ENCODE measurements around the gene OR2T3. TPM values are rescaled to one million over a fixed set of nuclear protein-coding genes. Genes with fewer than 3 reads are reported as not detected.
"Not testable (repeated sequence)": the region's sequence is repeated elsewhere in the genome, so short reads cannot be mapped to it uniquely, and the experiment has no call there.

Gene OR2T3
- total RNA-seq, 8 experiments from 2014 or later = 0.38 to 0.80 TPM; not detected in 6

GRCh38 chr1:248496661-248497060 lies 23.5 kb downstream of the OR2T3 start:
- H3K4me3 ChIP-seq; in situ Hi-C loops (cut with MboI; ENCODE audit: low pct_unique_long_range_greater_than_20kb in 2 of 9, low sequenced_read_pairs in 9 of 9, unreplicated experiment in 9 of 9); H3K4me1 ChIP-seq (replicated peaks in 1 of 2); H3K27ac ChIP-seq: not testable (repeated sequence)
- ATAC-seq (replicated peaks in 6 of 8) = peak in 3 of 8 experiments; percentile 26 to 78 (median 62)
- WGBS, 10 experiments = no CpG with 5 or more reads among the region's 5 CpGs

GRCh38 chr1:248500305-248501035 lies 27.3 kb downstream of the OR2T3 start:
- ATAC-seq (replicated peaks in 6 of 8); in situ Hi-C loops (cut with MboI; ENCODE audit: low pct_unique_long_range_greater_than_20kb in 2 of 9, low sequenced_read_pairs in 9 of 9, unreplicated experiment in 9 of 9); H3K4me1 ChIP-seq (replicated peaks in 1 of 2); H3K4me3 ChIP-seq; H3K27ac ChIP-seq: not testable (repeated sequence)
- WGBS, 10 experiments = 0 to 18% methylated on average over 1 of the region's 2 CpGs; no CpG with 5 or more reads in 8 of the 10 experiments

- H3K4me1 ChIP-seq (replicated peaks in 1 of 2); in situ Hi-C loops (cut with MboI; ENCODE audit: low pct_unique_long_range_greater_than_20kb in 2 of 9, low sequenced_read_pairs in 9 of 9, unreplicated experiment in 9 of 9); H3K27ac ChIP-seq; H3K4me3 ChIP-seq; ATAC-seq (replicated peaks in 6 of 8): not testable (repeated sequence)
- no CpG with 5 or more reads among the region's 2 CpGs for WGBS, 10 experiments
Observed at GRCh38 chr1:248507773-248508172, 34.6 kb downstream of the OR2T3 start, which contains the start of gene OR2G6. TSS of gene OR2G6 (plus strand) at chr1:248508073. CDS start at chr1:248521647, 13,574 bp downstream.

GRCh38 chr1:248510217-248510616 lies 37.1 kb downstream of the OR2T3 start:
- H3K4me1 ChIP-seq (replicated peaks in 1 of 2); H3K27ac ChIP-seq; in situ Hi-C loops (cut with MboI; ENCODE audit: low pct_unique_long_range_greater_than_20kb in 2 of 9, low sequenced_read_pairs in 9 of 9, unreplicated experiment in 9 of 9); H3K4me3 ChIP-seq: not testable (repeated sequence)
- ATAC-seq (replicated peaks in 6 of 8) = peak in 1 of 8 experiments; percentile 29

- Histone ChIP-seq H3K4me1 (replicated peaks in 1 of 2) (no peaks in the 10 kb centered on the region), H3K27ac (no peak overlapping the region), H3K4me3 (no peak overlapping the region)
- ATAC-seq (replicated peaks in 6 of 8) = no peak
- in situ Hi-C loops (cut with MboI; ENCODE audit: low pct_unique_long_range_greater_than_20kb in 2 of 9, low sequenced_read_pairs in 9 of 9, unreplicated experiment in 9 of 9) = no loop called here
- WGBS, 10 experiments = 0 to 80% (median 53%) methylated on average over 1 to 10 of the region's 12 CpGs; no CpG with 5 or more reads in 3 of the 10 experiments
Observed at GRCh38 chr1:248521856-248522255, 48.7 kb downstream of the OR2T3 start.

Other genes with a start within 250 kb of the OR2T3 start
- gene OR2M4, start 241.9 kb upstream of the OR2T3 start, total RNA-seq = under 1 TPM; 0.05 to 0.80 (median 0.13) TPM
- 1 to 10 TPM in 1 of 8 experiments, under 1 TPM in 5, not detected in 2; 0.14 to 1.0 (median 0.28) TPM for gene OR2T33, start 195.4 kb upstream of the OR2T3 start, total RNA-seq
- 1 to 10 TPM in 2 of 8 experiments, under 1 TPM in 3, not detected in 3; 0.05 to 1.7 (median 0.41) TPM for gene OR2T12, start 169.9 kb upstream of the OR2T3 start, total RNA-seq
- under 1 TPM in 1 of 8 experiments, not detected in 7; 0.76 TPM for gene OR2M7, start 148.8 kb upstream of the OR2T3 start, total RNA-seq
- gene OR14C36, start 124.6 kb upstream of the OR2T3 start, total RNA-seq = under 1 TPM in 3 of 8 experiments, not detected in 5; 0.32 to 0.52 (median 0.49) TPM
- under 1 TPM in 1 of 8 experiments, not detected in 7; 0.66 TPM for gene OR2T4, start 111.7 kb upstream of the OR2T3 start, total RNA-seq
- gene OR2T6, start 97.6 kb upstream of the OR2T3 start, total RNA-seq = under 1 TPM in 4 of 8 experiments, not detected in 4; 0.14 to 0.66 (median 0.19) TPM
- under 1 TPM in 4 of 8 experiments, not detected in 4; 0.13 to 0.62 (median 0.34) TPM for gene OR2T1, start 70.3 kb upstream of the OR2T3 start, total RNA-seq
- 1 to 10 TPM in 1 of 8 experiments, under 1 TPM in 4, not detected in 3; 0.31 to 1.7 (median 0.33) TPM for gene OR2T2, start 27.7 kb upstream of the OR2T3 start, total RNA-seq
- gene OR2T5, start 15.2 kb downstream of the OR2T3 start, total RNA-seq = under 1 TPM in 1 of 8 experiments, not detected in 7; 0.21 TPM
- under 1 TPM in 3 of 8 experiments, not detected in 5; 0.09 to 0.24 (median 0.13) TPM for gene OR2G6, start 34.7 kb downstream of the OR2T3 start, total RNA-seq
- gene OR2T29, start 89.4 kb downstream of the OR2T3 start, total RNA-seq = under 1 TPM in 4 of 8 experiments, not detected in 4; 0.27 to 0.90 (median 0.43) TPM
- under 1 TPM in 3 of 8 experiments, not detected in 5; 0.32 to 0.81 (median 0.38) TPM for gene OR2T34, start 101.4 kb downstream of the OR2T3 start, total RNA-seq
- gene OR2T10, start 124.3 kb downstream of the OR2T3 start, total RNA-seq = under 1 TPM in 3 of 8 experiments, not detected in 5; 0.08 to 0.28 (median 0.09) TPM
- under 1 TPM in 4 of 8 experiments, not detected in 4; 0.05 to 0.38 (median 0.19) TPM for gene OR2T11, start 161.7 kb downstream of the OR2T3 start, total RNA-seq
- under 1 TPM in 1 of 8 experiments, not detected in 7; 0.05 TPM for gene OR2T35, start 171.9 kb downstream of the OR2T3 start, total RNA-seq
- gene OR2T27, start 182.2 kb downstream of the OR2T3 start, total RNA-seq = under 1 TPM in 2 of 8 experiments, not detected in 6; 0.29 to 0.66 TPM
- gene OR14I1, start 229.4 kb downstream of the OR2T3 start, total RNA-seq = under 1 TPM in 1 of 8 experiments, not detected in 7; 0.43 TPM

Measured in motor neuron (in vitro differentiated cells).